ENCODE measurements around the gene CD34. TPM values are rescaled to one million over a fixed set of nuclear protein-coding genes. Genes with fewer than 3 reads are reported as not detected.

Gene CD34
- total RNA-seq, 4 donors from 2014 or later = 20.7 to 38.8 (median 27.8) TPM

DNA sequence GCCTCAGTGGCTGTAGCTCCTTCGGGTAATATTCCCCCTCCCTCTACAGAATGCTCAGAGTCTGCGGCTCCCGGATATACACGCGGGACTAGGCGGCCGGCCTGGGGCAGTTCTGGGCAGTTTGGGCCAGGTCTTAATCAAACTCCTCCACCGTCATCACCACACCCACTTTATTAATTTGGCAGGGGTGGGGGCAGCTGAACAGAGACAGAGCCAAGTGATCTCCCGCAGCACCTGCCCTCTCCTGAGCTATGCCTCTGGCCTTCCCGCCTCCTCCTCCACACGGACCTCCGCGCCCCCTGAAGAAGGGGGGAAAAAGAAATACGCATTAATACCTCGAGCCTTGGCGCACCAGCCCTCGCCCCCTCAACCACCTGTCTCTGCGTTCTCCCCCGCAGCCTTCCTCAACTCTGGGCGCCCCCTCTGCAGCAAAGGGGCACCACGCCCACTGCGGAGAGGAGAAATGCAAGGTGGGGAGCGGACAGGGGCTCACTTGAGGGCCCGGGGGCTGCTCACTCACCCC, 42.6 kb downstream of the CD34 start:
- no peaks in the 10 kb centered on the region for H3K27me3 ChIP-seq

DNA sequence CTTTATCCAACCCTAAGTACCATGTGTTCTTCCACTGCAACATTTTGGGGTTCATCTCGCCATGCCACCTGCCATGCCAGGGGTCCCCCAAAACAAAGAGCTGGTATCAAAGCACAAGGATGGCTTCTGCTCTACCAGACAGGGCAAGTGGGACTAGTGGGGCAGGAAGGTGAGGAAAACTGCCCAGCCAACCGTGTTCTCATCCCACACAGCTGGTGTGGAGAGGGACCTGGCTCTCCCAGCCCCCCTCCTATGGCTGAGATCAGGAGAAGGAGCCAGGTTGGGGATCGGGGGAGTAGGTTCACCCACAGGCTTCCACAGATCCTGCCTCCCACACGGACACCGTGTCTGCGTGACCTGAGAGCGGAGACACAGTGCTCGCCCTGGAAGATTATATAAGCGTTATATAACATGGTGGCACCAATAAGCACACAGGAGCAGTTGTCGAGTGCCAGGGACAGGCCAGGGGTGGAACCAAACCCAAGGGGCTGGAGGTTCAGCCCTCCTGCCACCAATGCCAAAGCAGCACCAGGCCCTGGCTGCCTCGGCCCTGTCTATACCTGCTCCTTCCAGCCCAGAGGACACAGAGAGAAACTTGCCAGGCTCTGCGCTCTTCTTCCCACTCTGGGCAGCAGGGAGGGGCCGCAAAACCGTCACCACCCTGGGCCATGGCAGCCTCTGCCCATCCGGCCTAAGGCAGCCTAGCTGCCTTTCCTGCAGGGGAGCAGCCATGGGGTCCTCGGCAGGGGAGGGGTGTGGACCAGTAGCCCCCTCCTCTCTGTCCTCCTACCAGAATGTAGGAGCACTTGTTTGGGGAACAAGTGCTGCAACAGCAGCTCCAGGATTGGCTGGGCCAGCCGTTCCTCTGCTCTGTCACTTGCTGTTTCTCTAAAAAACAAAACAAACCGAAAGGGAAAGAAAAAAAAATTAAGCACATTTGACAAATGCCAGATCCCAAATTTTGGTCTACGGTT, 43.5 kb downstream of the CD34 start:
- peak overlapping the region in 2 of 3 donors; percentile 67 to 86 for H3K4me3 ChIP-seq (replicated peaks in 1 of 3)
- H3K4me1 ChIP-seq = peaks cover 35 to 53% of the 10 kb centered on the region in 2 donors
- TF ChIP-seq, protein P1, sequence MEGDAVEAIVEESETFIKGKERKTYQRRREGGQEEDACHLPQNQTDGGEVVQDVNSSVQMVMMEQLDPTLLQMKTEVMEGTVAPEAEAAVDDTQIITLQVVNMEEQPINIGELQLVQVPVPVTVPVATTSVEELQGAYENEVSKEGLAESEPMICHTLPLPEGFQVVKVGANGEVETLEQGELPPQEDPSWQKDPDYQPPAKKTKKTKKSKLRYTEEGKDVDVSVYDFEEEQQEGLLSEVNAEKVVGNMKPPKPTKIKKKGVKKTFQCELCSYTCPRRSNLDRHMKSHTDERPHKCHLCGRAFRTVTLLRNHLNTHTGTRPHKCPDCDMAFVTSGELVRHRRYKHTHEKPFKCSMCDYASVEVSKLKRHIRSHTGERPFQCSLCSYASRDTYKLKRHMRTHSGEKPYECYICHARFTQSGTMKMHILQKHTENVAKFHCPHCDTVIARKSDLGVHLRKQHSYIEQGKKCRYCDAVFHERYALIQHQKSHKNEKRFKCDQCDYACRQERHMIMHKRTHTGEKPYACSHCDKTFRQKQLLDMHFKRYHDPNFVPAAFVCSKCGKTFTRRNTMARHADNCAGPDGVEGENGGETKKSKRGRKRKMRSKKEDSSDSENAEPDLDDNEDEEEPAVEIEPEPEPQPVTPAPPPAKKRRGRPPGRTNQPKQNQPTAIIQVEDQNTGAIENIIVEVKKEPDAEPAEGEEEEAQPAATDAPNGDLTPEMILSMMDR (IDR thresholded peaks at IDR 0.05) = no peak
- TF ChIP-seq POLR2A (IDR thresholded peaks at IDR 0.05) = peak in 1 of 2 donors; percentile 42
- no peaks in the 10 kb centered on the region for H3K36me3 ChIP-seq
- intact Hi-C loops (cut with DNase I) = loop anchor here (2.0 kb wide), 1 partner anchor 41 kb away; no protein-coding TSS in a partner anchor
- H3K27me3 ChIP-seq = no peaks in the 10 kb centered on the region
- no peaks in the 10 kb centered on the region for H3K9me3 ChIP-seq
- peak overlapping the region; percentile 96 to 98 (median 97) for H3K27ac ChIP-seq
- 41 to 45% methylated on average over 11 to 17 of the region's 19 CpGs for WGBS, 2 donors
- peak; percentile 53 to 72 for DNase-seq

More for the DNA sequence above, 42.6 kb downstream of the CD34 start:
- TF ChIP-seq, protein P1 (IDR thresholded peaks at IDR 0.05) = no peak
- TF ChIP-seq POLR2A (IDR thresholded peaks at IDR 0.05) = peak in 1 of 2 donors; percentile 55
- DNase-seq = peak; percentile 74 to 78
- Histone ChIP-seq H3K36me3 (no peaks in the 10 kb centered on the region), H3K4me1 (peaks cover 35 to 51% of the 10 kb centered on the region in 2 donors), H3K9me3 (no peaks in the 10 kb centered on the region), H3K4me3 (replicated peaks in 1 of 3) (peak overlapping the region; percentile 51 to 86 (median 67)), H3K27ac (peak overlapping the region; percentile 96 to 98 (median 97))
- WGBS, 2 donors = 2 to 4% methylated on average over 14 to 16 of the region's 24 CpGs
- intact Hi-C loops (cut with DNase I) = loop anchor here (2.0 kb wide), 1 partner anchor 42 kb away; no protein-coding TSS in a partner anchor

DNA sequence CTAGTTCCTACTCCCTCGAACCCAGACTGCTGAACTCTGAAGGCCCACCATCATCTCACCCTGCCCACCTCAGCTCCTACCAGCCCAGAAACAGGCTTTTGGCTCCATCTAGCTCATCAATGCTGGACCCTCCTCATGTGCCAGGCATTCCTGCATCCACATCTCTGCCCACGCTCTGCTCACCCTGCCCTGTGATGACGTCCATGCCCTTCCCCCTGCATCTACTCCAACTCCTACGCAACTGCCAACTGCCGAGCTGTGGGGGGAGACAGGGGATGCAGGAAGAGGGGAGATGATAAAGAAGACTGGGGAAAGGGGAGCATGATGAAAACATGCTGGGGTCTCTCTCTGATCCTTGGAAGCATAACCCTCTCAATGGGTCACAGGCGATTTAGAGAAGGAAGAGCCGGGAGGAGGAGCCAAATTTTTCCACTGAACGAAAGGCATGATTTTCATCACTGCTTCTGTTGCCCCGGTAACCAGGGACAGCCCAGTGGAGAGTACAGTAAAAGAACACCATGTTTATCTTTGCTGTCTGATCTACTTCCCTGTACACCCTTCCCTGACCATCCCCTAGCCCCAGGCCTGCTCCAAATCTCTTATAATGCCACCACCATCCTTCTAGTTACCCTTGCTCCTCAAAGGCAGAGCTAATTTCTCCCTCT, 44.3 kb downstream of the CD34 start:
- TF ChIP-seq POLR2A (IDR thresholded peaks at IDR 0.05) = no peak
- TF ChIP-seq, protein P1 (IDR thresholded peaks at IDR 0.05) = no peak
- intact Hi-C loops (cut with DNase I) = no loop called here
- H3K27me3 ChIP-seq = no peaks in the 10 kb centered on the region
- 62 to 69% methylated on average over 9 of the region's 9 CpGs for WGBS, 2 donors
- no peaks in the 10 kb centered on the region for H3K9me3 ChIP-seq
- peak overlapping the region; percentile 96 to 98 (median 97) for H3K27ac ChIP-seq
- peaks cover 43 to 60% of the 10 kb centered on the region in 2 donors for H3K4me1 ChIP-seq
- H3K4me3 ChIP-seq (replicated peaks in 1 of 3) = peak overlapping the region in 1 of 3 donors; percentile 67
- no peaks in the 10 kb centered on the region for H3K36me3 ChIP-seq
- peak in 1 of 2 donors; percentile 36 for DNase-seq

DNA sequence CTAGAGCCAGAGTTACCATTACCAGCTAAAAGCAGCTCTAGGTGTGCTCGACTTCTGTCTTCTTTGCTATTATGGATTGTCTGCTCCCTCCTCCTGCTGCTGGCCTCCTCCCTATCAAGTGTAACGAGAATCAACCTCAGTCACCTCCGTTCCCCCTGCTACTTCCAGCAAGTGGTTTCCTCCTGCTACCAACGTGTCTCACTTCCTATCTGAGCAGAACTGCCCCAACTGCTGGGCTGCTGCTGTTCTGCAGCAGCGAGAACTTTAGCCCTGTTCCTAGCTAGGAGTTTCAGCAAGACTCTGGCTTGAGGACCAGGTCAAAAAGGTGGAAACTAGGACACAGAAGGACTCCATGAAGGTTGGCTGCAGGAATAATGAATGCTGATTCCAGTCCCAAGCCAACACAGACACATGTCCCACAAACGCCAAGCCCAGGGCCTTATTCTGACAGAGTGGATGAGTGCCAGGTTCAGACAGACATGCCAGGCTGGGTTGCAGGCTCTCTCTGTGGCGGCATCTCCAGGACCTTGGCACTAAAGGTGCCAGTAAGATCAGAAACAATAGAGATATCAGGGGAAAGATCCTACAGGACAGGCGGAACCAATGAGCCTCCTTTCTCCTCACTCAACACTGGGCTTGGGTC, 46.9 kb downstream of the CD34 start:
- intact Hi-C loops (cut with DNase I) = no loop called here
- Histone ChIP-seq H3K36me3 (no peaks in the 10 kb centered on the region), H3K27ac (peak overlapping the region; percentile 15 to 98 (median 31)), H3K27me3 (no peaks in the 10 kb centered on the region), H3K4me1 (peaks cover 50 to 73% of the 10 kb centered on the region in 2 donors), H3K4me3 (replicated peaks in 1 of 3) (no peak overlapping the region), H3K9me3 (no peaks in the 10 kb centered on the region)
- TF ChIP-seq POLR2A (IDR thresholded peaks at IDR 0.05) = no peak
- TF ChIP-seq, protein P1 (IDR thresholded peaks at IDR 0.05) = no peak
- DNase-seq = no peak
- WGBS, 2 donors = 76% methylated on average over 8 of the region's 8 CpGs
